OCI-LY3 (cell line): Measurements from ENCODE around the gene DPP6.

Experiments
- H2AFZ ChIP-seq: fragments of 200-600, 300-600 bp; shearing (Covaris generic); 2 replicates; pipeline ENCODE4 v1.6.0; 2014; ENCODE audit warnings: antibody characterized with exemption, low read depth, low read length
- H3K27ac ChIP-seq: fragments of 200-600, 300-600 bp; sonication (generic); 2 replicates; pipeline ENCODE4 v1.5.1; 2014; ENCODE audit warnings: mild to moderate bottlenecking, low read length, moderate library complexity, mixed read lengths
- H3K27me3 ChIP-seq: fragments of 200-600, 300-600 bp; sonication (generic); 2 replicates; pipeline ENCODE4 v1.6.1; 2014; ENCODE audit warnings: low read depth, low read length, mixed read lengths
- H3K36me3 ChIP-seq: fragments of 200-600, 300-600 bp; sonication (generic); replicated peaks from 2 replicates; pipeline ENCODE3; 2014; ENCODE audit warnings: low read depth, low read length, mixed read lengths
- H3K4me1 ChIP-seq: fragments of 300-600, 200-600 bp; sonication (generic); 2 replicates; pipeline ENCODE4 v1.6.1; 2014; ENCODE audit warnings: low read length, mixed read lengths
- H3K4me2 ChIP-seq: fragments of 200-600, 300-600 bp; sonication (generic); 2 replicates; pipeline ENCODE4 v1.6.1; 2014; ENCODE audit warnings: low read length, mixed read lengths
- H3K4me3 ChIP-seq: fragments of 300-600, 200-600 bp; sonication (generic); 2 replicates; pipeline ENCODE4 v1.5.1; 2014; ENCODE audit warnings: antibody characterized with exemption, mild to moderate bottlenecking, low read length, moderate library complexity
- H3K79me2 ChIP-seq: fragments of 300-600, 200-600 bp; shearing (Covaris generic); 2 replicates; pipeline ENCODE4 v1.6.1; 2014; ENCODE audit warnings: mild to moderate bottlenecking, low read length, mixed read lengths
- H3K9ac ChIP-seq: fragments of 300-600, 200-600 bp; shearing (Covaris generic); 2 replicates; pipeline ENCODE4 v1.6.0; 2014; ENCODE audit warnings: mild to moderate bottlenecking, low read length, moderate library complexity
- H3K9me3 ChIP-seq: fragments of 200-600, 300-600 bp; shearing (Covaris generic); 2 replicates; pipeline ENCODE4 v1.6.1; 2014; ENCODE audit warnings: low read length, mixed read lengths; ENCODE audit not compliant: insufficient read depth
- H4K20me1 ChIP-seq: fragments of 200-600, 300-600 bp; sonication (generic); 2 replicates; pipeline ENCODE4 v1.6.1; 2016; ENCODE audit warnings: low read length, mixed read lengths; ENCODE audit not compliant: insufficient read depth
- CTCF ChIP-seq: fragments of 200-600, 300-600 bp; sonication (generic); IDR thresholded peaks from 2 replicates; pipeline ENCODE4 v1.5.1; 2014; ENCODE audit warnings: antibody characterized with exemption, low read length, low read depth
- EZH2phosphoT487 ChIP-seq: fragments of 200-600 bp; shearing (Covaris generic); IDR thresholded peaks from 2 replicates; pipeline ENCODE4 v1.6.1; 2018; ENCODE audit warnings: antibody characterized with exemption, mixed run types, low read depth

Gene DPP6

DNA sequence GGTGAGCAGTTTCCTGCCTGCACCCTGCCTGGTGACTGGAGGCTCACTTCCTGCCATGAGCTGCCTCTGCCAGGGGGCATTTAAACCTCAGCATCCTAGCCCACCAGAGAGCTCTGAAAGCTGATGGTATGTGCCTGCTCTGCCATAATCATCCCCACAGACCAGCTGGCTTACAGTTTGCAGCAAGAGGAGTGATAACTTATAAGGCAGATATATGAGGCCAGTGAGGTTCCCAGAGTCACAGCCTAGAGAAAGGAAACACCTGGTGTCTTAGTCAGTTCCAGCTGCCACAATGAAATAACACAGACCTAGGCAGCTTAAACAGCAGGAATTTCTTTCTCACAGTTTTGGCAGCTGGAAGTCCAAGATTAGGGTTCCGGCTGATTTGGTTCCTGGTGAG lies 718.8 kb downstream of the DPP6 start:
- H2AFZ ChIP-seq, result no peak overlapping the region
- H3K36me3 ChIP-seq, result no peaks in the 10 kb centered on the region
- no peak overlapping the region for H3K27ac ChIP-seq
- H3K9ac ChIP-seq, result no peak overlapping the region
- no peaks in the 10 kb centered on the region for H3K4me1 ChIP-seq
- no peaks in the 10 kb centered on the region for H3K9me3 ChIP-seq
- no peak for TF ChIP-seq CTCF
- TF ChIP-seq EZH2phosphoT487, result no peak
- H3K79me2 ChIP-seq, result no peaks in the 10 kb centered on the region
- H3K4me2 ChIP-seq, result no peak overlapping the region
- H3K4me3 ChIP-seq, result no peak overlapping the region
- no peaks in the 10 kb centered on the region for H4K20me1 ChIP-seq
- H3K27me3 ChIP-seq, result no peaks in the 10 kb centered on the region; the same call in 1 of the 2 replicates

DNA sequence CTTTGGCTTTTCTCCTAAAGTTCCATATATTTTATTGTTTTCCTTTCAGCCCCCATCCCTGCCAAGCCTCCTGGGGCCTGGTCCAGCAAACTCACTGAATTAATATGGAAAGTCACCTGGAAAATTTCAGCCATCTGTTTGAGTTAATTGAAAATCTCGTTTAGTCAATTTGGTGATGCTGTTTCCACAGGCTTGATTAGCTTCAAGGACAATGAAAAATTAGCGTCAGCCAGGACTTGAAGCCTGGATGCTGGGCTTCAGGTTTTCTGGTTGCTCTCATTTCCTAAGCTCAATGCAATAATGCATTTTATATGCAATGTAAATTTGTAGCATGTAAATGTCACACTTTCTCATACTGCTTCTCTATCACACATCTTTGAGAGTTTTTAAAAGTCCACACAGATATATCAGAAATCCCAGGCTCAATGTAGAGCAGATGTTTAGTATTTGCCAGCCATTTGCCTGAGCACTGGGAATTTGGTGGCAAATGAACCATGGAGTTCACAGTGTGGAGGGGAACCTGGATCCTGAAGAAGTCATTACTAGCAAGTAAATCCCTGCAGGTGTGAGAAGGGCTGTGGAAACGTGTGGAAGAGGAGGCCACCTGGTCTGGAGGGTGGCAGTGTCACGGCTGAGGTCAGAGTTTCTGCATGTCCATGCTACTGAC lies 722.2 kb downstream of the DPP6 start:
- Histone ChIP-seq H3K9ac (no peak overlapping the region), H3K4me2 (no peak overlapping the region), H3K36me3 (no peaks in the 10 kb centered on the region), H2AFZ (no peak overlapping the region), H3K79me2 (no peaks in the 10 kb centered on the region), H4K20me1 (no peaks in the 10 kb centered on the region), H3K4me1 (no peaks in the 10 kb centered on the region), H3K9me3 (no peaks in the 10 kb centered on the region), H3K27ac (no peak overlapping the region), H3K4me3 (no peak overlapping the region), H3K27me3 (no peaks in the 10 kb centered on the region)
- no peak for TF ChIP-seq EZH2phosphoT487
- TF ChIP-seq CTCF, result no peak

- no peak overlapping the region for H3K9ac ChIP-seq
- TF ChIP-seq CTCF, result no peak
- no peak for TF ChIP-seq EZH2phosphoT487
- H3K79me2 ChIP-seq, result no peaks in the 10 kb centered on the region
- no peak overlapping the region for H3K4me3 ChIP-seq
- no peak overlapping the region for H3K27ac ChIP-seq
- no peaks in the 10 kb centered on the region for H3K27me3 ChIP-seq
- no peaks in the 10 kb centered on the region for H3K4me1 ChIP-seq
- H2AFZ ChIP-seq, result no peak overlapping the region
- H3K36me3 ChIP-seq, result no peaks in the 10 kb centered on the region
- no peaks in the 10 kb centered on the region for H3K9me3 ChIP-seq
- H4K20me1 ChIP-seq, result no peaks in the 10 kb centered on the region
- H3K4me2 ChIP-seq, result no peak overlapping the region
Observed at GRCh38 chr7:154775681-154776080, 723.5 kb downstream of the DPP6 start.

DNA sequence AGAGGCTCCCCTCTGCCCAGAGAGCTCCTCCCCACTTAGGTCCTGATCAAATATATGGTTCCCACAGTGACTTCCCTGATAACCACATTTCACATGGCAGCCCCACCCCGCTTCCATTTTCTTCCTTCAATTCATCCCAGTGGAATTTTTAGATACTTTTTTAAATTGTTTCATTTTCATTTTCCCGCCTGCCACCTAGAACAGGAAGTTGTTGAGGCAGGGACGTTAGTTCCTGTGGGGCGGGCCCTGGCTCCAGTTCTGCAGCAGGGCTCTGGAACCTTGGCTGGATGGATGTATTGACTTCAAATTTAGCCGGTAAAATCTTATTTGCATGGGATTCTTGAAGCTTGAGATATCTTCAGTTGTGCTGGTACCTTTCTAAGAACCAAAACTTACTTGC lies 724.2 kb downstream of the DPP6 start:
- Histone ChIP-seq H3K79me2 (no peaks in the 10 kb centered on the region), H3K9ac (no peak overlapping the region), H3K4me2 (no peak overlapping the region), H3K27me3 (no peaks in the 10 kb centered on the region), H3K9me3 (no peaks in the 10 kb centered on the region), H3K4me1 (no peaks in the 10 kb centered on the region), H4K20me1 (no peaks in the 10 kb centered on the region), H3K36me3 (no peaks in the 10 kb centered on the region), H3K27ac (no peak overlapping the region), H2AFZ (no peak overlapping the region), H3K4me3 (no peak overlapping the region)
- TF ChIP-seq CTCF (no peak), EZH2phosphoT487 (no peak)
